CD4-positive, alpha-beta memory T cell (primary cell): Measurements from ENCODE around the gene PERM1. TPM values are rescaled to one million over a fixed set of nuclear protein-coding genes. Genes with fewer than 3 reads are reported as not detected.
A peak's percentile ranks its signal among the peaks of the same experiment; 100 is the strongest.
"Not testable (repeated sequence)": the region's sequence is repeated elsewhere in the genome, so short reads cannot be mapped to it uniquely, and the experiment has no call there.

ENCODE experiments used
- CTCF ChIA-PET: fragments of 350-600 bp; sonication (Branson Sonifier 250); formaldehyde crosslinking; loops from one replicate; lab custom pipeline; 2021; ENCODE audit warnings: inconsistent platforms; ENCODE audit not compliant: partially characterized antibody; lab: Charles Lee
- POLR2A ChIA-PET: fragments of 350-600 bp; sonication (Branson Sonifier 250); formaldehyde crosslinking; loops from one replicate; lab custom pipeline; 2021; ENCODE audit not compliant: partially characterized antibody; lab: Charles Lee
- DNase-seq, 5 donors: peaks; one replicate each; pipeline versions ENCODE4 v3.0.0 to v3.0.0-alpha.2; 2020 to 2022; ENCODE audit warnings: mixed read lengths in 1 of 5
- H3K27ac ChIP-seq: one replicate; pipeline ENCODE4 v1.7.0; 2013; ENCODE audit warnings: low read depth, low read length
- H3K27me3 ChIP-seq: 2 replicates; pipeline ENCODE4 v1.7.0; 2013; ENCODE audit warnings: mild to moderate bottlenecking, low read length, moderate library complexity; ENCODE audit not compliant: insufficient read depth
- H3K36me3 ChIP-seq: 2 replicates; pipeline ENCODE4 v1.7.0; 2013; ENCODE audit warnings: mild to moderate bottlenecking, low read length, moderate library complexity; ENCODE audit not compliant: insufficient read depth
- H3K4me1 ChIP-seq: 2 replicates; pipeline ENCODE4 v1.7.0; 2013; ENCODE audit warnings: mild to moderate bottlenecking, low read length, moderate library complexity; ENCODE audit not compliant: insufficient read depth
- H3K4me3 ChIP-seq, 2 donors: one replicate each; pipeline ENCODE4 v1.7.0; 2013; ENCODE audit warnings: low read length in 2 of 2, mild to moderate bottlenecking in 1 of 2
- H3K9me3 ChIP-seq, 2 donors: one replicate each; pipeline ENCODE4 v1.7.0; 2013; ENCODE audit warnings: low read length in 2 of 2, control low read depth in 1 of 2; ENCODE audit not compliant: control insufficient read depth in 1 of 2
- H3K27ac Mint-ChIP-seq, 7 donors: one replicate each; pipeline ENCODE4 v1.8.0; 2020 to 2021; ENCODE audit warnings: mixed read lengths in 7 of 7, mild to moderate bottlenecking in 6 of 7, inconsistent platforms in 3 of 7, moderate library complexity in 3 of 7
- H3K27me3 Mint-ChIP-seq, 2 donors: one replicate each; pipeline ENCODE4 v1.8.0; 2020 to 2021; ENCODE audit warnings: mixed read lengths in 2 of 2
- H3K36me3 Mint-ChIP-seq, 2 donors: one replicate each; pipeline ENCODE4 v1.8.0; 2020 to 2021; ENCODE audit warnings: mixed read lengths in 2 of 2, inconsistent platforms in 1 of 2, mild to moderate bottlenecking in 1 of 2
- H3K4me1 Mint-ChIP-seq, 4 donors: one replicate each; pipeline ENCODE4 v1.8.0; 2020 to 2021; ENCODE audit warnings: mixed read lengths in 4 of 4, mild to moderate bottlenecking in 1 of 4
- H3K4me3 Mint-ChIP-seq, 8 donors: one replicate each; pipeline ENCODE4 v1.8.0; 2020 to 2021; ENCODE audit warnings: mixed read lengths in 8 of 8, mild to moderate bottlenecking in 7 of 8, moderate library complexity in 6 of 8, inconsistent platforms in 3 of 8
- H3K9me3 Mint-ChIP-seq, 8 donors: one replicate each; pipeline ENCODE4 v1.8.0; 2020 to 2021; ENCODE audit warnings: mixed read lengths in 8 of 8, mild to moderate bottlenecking in 5 of 8, inconsistent platforms in 3 of 8, moderate library complexity in 1 of 8
- intact Hi-C: fragments of 100-400 bp; cut with micrococcal nuclease; formaldehyde crosslinking; loops from one replicate; pipeline ENCODE4 v1.15.1; 2023
- polyA plus RNA-seq, 2 donors: library from polyadenylated mRNA; unstranded; fragments of 300-500 nt; fragmentation: Illumina TruSeq; gene quantifications; one replicate each; pipeline ENCODE4 v1.2.3, GENCODE V29; 2021
- total RNA-seq, 2 experiments: library from RNA; stranded (reverse); gene quantifications; one replicate each; pipeline ENCODE4 v1.2.3, GENCODE V29; 2021

Gene PERM1
- total and polyA plus RNA-seq, 4 experiments from 2014 or later = 0.16 TPM; not detected in 3

- Histone ChIP-seq H3K4me1 (peaks cover under 1% of the 10 kb centered on the region), H3K9me3 (no peaks in the 10 kb centered on the region), H3K27ac (no peak overlapping the region), H3K27me3 (no peaks in the 10 kb centered on the region), H3K4me3 (no peak overlapping the region), H3K36me3 (peaks cover 88% of the 10 kb centered on the region)
- peaks cover 0 to 2% (median 0%) of the 10 kb centered on the region in 8 donors for H3K9me3 Mint-ChIP-seq
- no peak for DNase-seq
- CTCF ChIA-PET = no interaction called here
- POLR2A ChIA-PET = no interaction called here
- H3K4me3 Mint-ChIP-seq = no peak overlapping the region
- peaks cover 2 to 19% (median 5%) of the 10 kb centered on the region in 4 donors for H3K4me1 Mint-ChIP-seq
- H3K27me3 Mint-ChIP-seq = no peaks in the 10 kb centered on the region
- H3K36me3 Mint-ChIP-seq = peaks cover 46 to 63% of the 10 kb centered on the region in 2 donors
- intact Hi-C loops = no loop called here
- no peak overlapping the region for H3K27ac Mint-ChIP-seq
Observed at GRCh38 chr1:952201-952600, 29.7 kb downstream of the PERM1 start.

DNA sequence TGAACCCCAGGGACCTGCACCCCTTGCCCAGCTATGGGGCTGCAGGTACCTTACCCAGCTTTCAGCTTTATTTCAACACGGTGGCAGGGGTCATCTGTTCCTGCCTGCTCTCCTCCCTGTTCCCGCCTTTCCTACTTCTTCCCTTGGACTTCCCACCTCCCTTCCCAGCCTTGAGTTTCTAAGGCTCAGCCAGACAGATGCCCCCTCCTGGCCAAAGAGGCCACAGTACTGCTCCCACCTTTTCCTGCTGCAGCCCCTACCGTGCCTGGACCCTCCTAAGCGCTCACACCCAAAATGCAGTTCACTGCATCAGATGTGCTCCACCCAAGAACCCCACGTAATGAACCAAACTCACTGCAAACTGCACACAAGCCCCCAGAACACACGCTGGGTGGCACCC lies 30.5 kb downstream of the PERM1 start:
- Histone ChIP-seq H3K4me1 (no peaks in the 10 kb centered on the region), H3K27me3 (no peaks in the 10 kb centered on the region), H3K4me3 (no peak overlapping the region), H3K36me3 (peaks cover 90% of the 10 kb centered on the region), H3K9me3 (no peaks in the 10 kb centered on the region), H3K27ac (no peak overlapping the region)
- peaks cover 0 to 14% (median 5%) of the 10 kb centered on the region in 4 donors for H3K4me1 Mint-ChIP-seq
- no peak overlapping the region for H3K27ac Mint-ChIP-seq
- no peak overlapping the region for H3K4me3 Mint-ChIP-seq
- no peak for DNase-seq
- intact Hi-C loops = no loop called here
- ChIA-PET CTCF (interaction anchor here (0.5 kb wide), 1 partner anchor 419 kb away, joined by 5 read pairs; no protein-coding TSS in a partner anchor), POLR2A (no interaction called here)
- peaks cover 49 to 65% of the 10 kb centered on the region in 2 donors for H3K36me3 Mint-ChIP-seq
- H3K9me3 Mint-ChIP-seq = peaks cover 0 to 2% (median 0%) of the 10 kb centered on the region in 8 donors
- no peaks in the 10 kb centered on the region for H3K27me3 Mint-ChIP-seq

DNA sequence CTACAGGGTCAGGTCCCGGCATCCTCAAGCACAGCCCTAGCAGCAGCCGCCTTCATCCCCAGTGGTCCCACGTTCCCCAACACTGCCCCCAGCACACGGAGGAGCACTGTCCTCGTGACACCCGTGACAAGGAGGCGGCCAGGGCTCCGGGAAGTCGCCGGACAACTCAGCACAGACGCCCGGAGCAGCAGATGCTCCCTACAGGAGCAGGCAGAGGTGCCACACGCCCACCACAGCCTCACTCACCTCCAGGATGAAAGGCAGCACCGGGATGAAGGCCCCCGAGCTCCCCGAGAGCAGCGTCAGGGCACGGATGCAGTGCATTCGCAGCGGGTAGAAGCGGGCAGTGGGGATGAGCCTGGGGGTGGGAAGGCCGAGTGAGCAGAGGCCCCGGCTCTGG lies 31.0 kb downstream of the PERM1 start:
- CTCF ChIA-PET = no interaction called here
- POLR2A ChIA-PET = no interaction called here
- H3K27me3 ChIP-seq = no peaks in the 10 kb centered on the region

GRCh38 chr1:950268-950667 lies 31.6 kb downstream of the PERM1 start:
- DNase-seq = no peak
- Histone ChIP-seq H3K9me3 (no peaks in the 10 kb centered on the region), H3K4me3 (no peak overlapping the region), H3K27ac (no peak overlapping the region), H3K27me3 (no peaks in the 10 kb centered on the region), H3K36me3 (peaks cover 80% of the 10 kb centered on the region), H3K4me1 (no peaks in the 10 kb centered on the region)
- H3K27me3 Mint-ChIP-seq = no peaks in the 10 kb centered on the region
- ChIA-PET CTCF (no interaction called here), POLR2A (no interaction called here)
- peaks cover 54 to 67% of the 10 kb centered on the region in 2 donors for H3K36me3 Mint-ChIP-seq
- no peak overlapping the region for H3K4me3 Mint-ChIP-seq
- peaks cover 0 to 12% (median 5%) of the 10 kb centered on the region in 4 donors for H3K4me1 Mint-ChIP-seq
- H3K27ac Mint-ChIP-seq = no peak overlapping the region
- intact Hi-C loops = no loop called here
- peaks cover 0 to 2% (median 0%) of the 10 kb centered on the region in 8 donors for H3K9me3 Mint-ChIP-seq

More for the DNA sequence above, 31.0 kb downstream of the PERM1 start:
- Histone ChIP-seq H3K27ac (no peak overlapping the region), H3K4me3 (no peak overlapping the region), H3K9me3 (no peaks in the 10 kb centered on the region), H3K36me3 (peaks cover 86% of the 10 kb centered on the region), H3K4me1 (no peaks in the 10 kb centered on the region)
- Mint-ChIP-seq H3K27me3 (no peaks in the 10 kb centered on the region), H3K9me3 (peaks cover 0 to 2% (median 0%) of the 10 kb centered on the region in 8 donors), H3K36me3 (peaks cover 51 to 68% of the 10 kb centered on the region in 2 donors), H3K4me1 (peaks cover 0 to 14% (median 5%) of the 10 kb centered on the region in 4 donors), H3K27ac (no peak overlapping the region), H3K4me3 (no peak overlapping the region)
- DNase-seq = no peak
- intact Hi-C loops = no loop called here

DNA sequence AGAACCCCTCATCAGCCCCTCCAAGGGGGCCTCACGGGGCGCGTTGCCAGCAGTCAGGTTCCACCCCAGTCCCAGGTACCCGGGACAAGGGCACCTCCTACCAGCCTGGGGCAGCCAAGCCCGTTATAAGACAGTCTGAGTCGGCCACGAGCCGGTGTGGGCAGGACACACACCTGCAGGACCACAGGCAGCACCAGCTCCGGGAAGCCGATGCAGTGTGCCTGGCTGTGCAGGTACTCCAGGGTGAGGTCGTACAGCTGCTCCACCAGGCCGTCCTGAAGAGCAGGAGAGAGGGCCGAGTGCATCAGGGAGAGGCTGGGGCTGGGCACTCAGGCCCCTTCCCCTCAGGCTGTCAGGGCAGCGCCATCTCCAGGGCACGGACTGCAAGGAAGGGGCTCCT lies 33.9 kb downstream of the PERM1 start:
- Histone ChIP-seq H3K9me3 (no peaks in the 10 kb centered on the region), H3K27me3 (no peaks in the 10 kb centered on the region), H3K4me1 (peaks cover 3% of the 10 kb centered on the region), H3K36me3 (peaks cover 57% of the 10 kb centered on the region), H3K27ac (no peak overlapping the region), H3K4me3 (no peak overlapping the region)
- Mint-ChIP-seq H3K4me1 (peaks cover 0 to 12% (median 3%) of the 10 kb centered on the region in 4 donors), H3K9me3 (peaks cover 0 to 2% (median 0%) of the 10 kb centered on the region in 8 donors), H3K27me3 (no peaks in the 10 kb centered on the region), H3K4me3 (no peak overlapping the region), H3K27ac (no peak overlapping the region), H3K36me3 (peaks cover 44 to 55% of the 10 kb centered on the region in 2 donors)
- intact Hi-C loops = no loop called here
- POLR2A ChIA-PET = no interaction called here
- CTCF ChIA-PET = no interaction called here
- DNase-seq = no peak

GRCh38 chr1:946811-947210 lies 35.1 kb downstream of the PERM1 start:
- intact Hi-C loops, H3K27ac ChIP-seq, H3K4me1 ChIP-seq, H3K27me3 Mint-ChIP-seq, H3K9me3 ChIP-seq, CTCF ChIA-PET, DNase-seq, POLR2A ChIA-PET, H3K27me3 ChIP-seq, H3K27ac Mint-ChIP-seq, H3K4me3 Mint-ChIP-seq, H3K9me3 Mint-ChIP-seq, H3K4me3 ChIP-seq: not testable (repeated sequence)
- peaks cover 0 to 12% (median 3%) of the 10 kb centered on the region in 4 donors for H3K4me1 Mint-ChIP-seq
- H3K36me3 ChIP-seq = peaks cover 46% of the 10 kb centered on the region
- peaks cover 43 to 49% of the 10 kb centered on the region in 2 donors for H3K36me3 Mint-ChIP-seq

DNA sequence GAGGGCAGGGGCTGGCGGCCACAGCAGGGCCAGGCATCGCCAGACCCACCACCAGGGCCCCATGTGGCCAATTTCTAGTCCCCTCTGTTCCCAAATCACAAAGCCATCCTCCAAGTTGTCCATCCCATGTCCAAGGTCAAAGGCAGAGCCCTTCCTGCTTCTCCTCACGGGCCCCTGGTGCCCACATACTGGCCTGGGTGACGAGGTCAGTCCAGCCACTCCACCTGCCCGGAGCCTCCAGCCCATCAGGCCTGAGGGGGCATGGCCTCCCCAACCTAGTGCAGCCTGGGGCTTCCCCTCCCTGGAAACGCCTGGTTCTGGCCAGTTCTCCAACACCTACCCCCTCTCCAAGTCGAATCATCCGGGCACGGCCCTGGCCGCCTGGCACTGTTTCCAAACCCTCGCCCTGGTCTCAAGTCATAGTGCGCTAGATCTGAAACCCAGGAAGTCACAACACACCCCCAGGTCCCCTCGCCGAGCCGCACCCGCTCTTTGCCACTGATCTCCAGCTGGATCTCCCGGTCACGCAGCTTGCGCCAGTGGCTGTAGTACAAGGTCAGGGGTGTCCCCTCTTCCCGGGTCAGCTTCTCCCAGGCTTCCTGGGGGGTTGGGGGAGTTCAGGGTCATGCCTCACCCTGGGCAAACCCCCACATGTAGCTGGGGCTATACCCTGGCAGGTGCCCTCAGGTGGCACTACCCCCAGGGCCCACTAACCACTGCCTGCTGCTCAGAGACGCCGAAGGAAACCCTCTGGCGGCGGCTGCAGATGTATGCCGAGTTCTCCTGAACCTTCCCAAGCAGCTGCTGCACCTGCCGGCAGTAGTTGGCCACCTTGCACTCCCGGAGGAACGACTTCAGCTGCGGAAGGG lies 36.0 kb downstream of the PERM1 start:
- Mint-ChIP-seq H3K27me3 (peaks cover 2 to 3% of the 10 kb centered on the region in 2 donors), H3K36me3 (peaks cover 38 to 42% of the 10 kb centered on the region in 2 donors), H3K9me3 (no peaks in the 10 kb centered on the region), H3K4me3 (peak overlapping the region in 1 of 8 donors; percentile 30), H3K4me1 (peaks cover 2 to 18% (median 4%) of the 10 kb centered on the region in 4 donors), H3K27ac (no peak overlapping the region)
- Histone ChIP-seq H3K36me3 (peaks cover 40% of the 10 kb centered on the region), H3K4me1 (peaks cover 13% of the 10 kb centered on the region), H3K4me3 (no peak overlapping the region), H3K9me3 (no peaks in the 10 kb centered on the region), H3K27ac (no peak overlapping the region), H3K27me3 (peaks cover under 1% of the 10 kb centered on the region)
- CTCF ChIA-PET = no interaction called here
- intact Hi-C loops = no loop called here
- DNase-seq = no peak
- POLR2A ChIA-PET = no interaction called here
